ENCODE measurements around the gene KCNIP3.

DNA sequence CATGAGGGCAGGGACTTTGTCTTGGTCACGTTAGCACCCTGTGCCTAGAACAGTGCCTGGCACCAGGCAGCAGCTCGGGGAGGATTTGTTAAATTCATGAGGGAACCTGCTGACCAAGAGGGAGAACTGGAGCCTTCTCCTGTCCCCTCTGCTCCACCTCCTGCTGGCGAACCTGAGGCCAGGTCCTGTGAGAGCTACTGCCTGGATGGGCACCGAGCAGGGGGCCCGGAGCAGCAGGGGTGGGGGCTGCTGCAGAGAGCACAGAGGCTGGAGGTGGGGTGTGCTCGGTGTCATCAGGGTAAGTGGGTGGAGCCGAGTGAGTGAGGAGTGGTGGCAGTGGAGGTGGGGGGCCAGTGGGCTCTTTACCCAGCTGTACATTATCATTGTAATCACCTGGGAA, 53.2 kb downstream of the KCNIP3 start:
- TF ChIP-seq, protein P1, sequence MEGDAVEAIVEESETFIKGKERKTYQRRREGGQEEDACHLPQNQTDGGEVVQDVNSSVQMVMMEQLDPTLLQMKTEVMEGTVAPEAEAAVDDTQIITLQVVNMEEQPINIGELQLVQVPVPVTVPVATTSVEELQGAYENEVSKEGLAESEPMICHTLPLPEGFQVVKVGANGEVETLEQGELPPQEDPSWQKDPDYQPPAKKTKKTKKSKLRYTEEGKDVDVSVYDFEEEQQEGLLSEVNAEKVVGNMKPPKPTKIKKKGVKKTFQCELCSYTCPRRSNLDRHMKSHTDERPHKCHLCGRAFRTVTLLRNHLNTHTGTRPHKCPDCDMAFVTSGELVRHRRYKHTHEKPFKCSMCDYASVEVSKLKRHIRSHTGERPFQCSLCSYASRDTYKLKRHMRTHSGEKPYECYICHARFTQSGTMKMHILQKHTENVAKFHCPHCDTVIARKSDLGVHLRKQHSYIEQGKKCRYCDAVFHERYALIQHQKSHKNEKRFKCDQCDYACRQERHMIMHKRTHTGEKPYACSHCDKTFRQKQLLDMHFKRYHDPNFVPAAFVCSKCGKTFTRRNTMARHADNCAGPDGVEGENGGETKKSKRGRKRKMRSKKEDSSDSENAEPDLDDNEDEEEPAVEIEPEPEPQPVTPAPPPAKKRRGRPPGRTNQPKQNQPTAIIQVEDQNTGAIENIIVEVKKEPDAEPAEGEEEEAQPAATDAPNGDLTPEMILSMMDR (IDR thresholded peaks at IDR 0.05), result no peak
- no peak for TF ChIP-seq POLR2A (IDR thresholded peaks at IDR 0.05)

All from body of pancreas (tissue), 4 donors.